Smooth muscle cell (in vitro differentiated cells): Measurements from ENCODE around the gene TCF4. TPM values are rescaled to one million over a fixed set of nuclear protein-coding genes. Genes with fewer than 3 reads are reported as not detected.

Experiments
- DNase-seq: peaks from one replicate; lab custom pipeline; 2025; ENCODE audit not compliant: unreplicated experiment; lab: John Stamatoyannopoulos, UW
- H2AFZ ChIP-seq: fragments of 200-600 bp; sonication (generic); 2 replicates; pipeline ENCODE4 v1.6.0; 2016; ENCODE audit warnings: antibody characterized with exemption, low read depth, mild to moderate bottlenecking
- H3F3A ChIP-seq: fragments of 200-600 bp; sonication (generic); 2 replicates; pipeline ENCODE4 v1.6.0; 2017; ENCODE audit warnings: antibody characterized with exemption, low read depth
- H3K27ac ChIP-seq: fragments of 200-600 bp; sonication (generic); 2 replicates; pipeline ENCODE4 v1.5.1; 2016; ENCODE audit warnings: low read depth, mild to moderate bottlenecking
- H3K27me3 ChIP-seq: fragments of 200-600 bp; sonication (generic); 2 replicates; pipeline ENCODE4 v1.6.1; 2016; ENCODE audit warnings: low read depth, mild to moderate bottlenecking
- H3K36me3 ChIP-seq: fragments of 200-600 bp; sonication (generic); 2 replicates; pipeline ENCODE4 v1.5.1; 2016; ENCODE audit warnings: low read depth
- H3K4me1 ChIP-seq: fragments of 200-600 bp; sonication (generic); 2 replicates; pipeline ENCODE4 v1.5.1; 2016; ENCODE audit warnings: low read depth
- H3K4me2 ChIP-seq: fragments of 200-600 bp; sonication (generic); 2 replicates; pipeline ENCODE4 v1.6.0; 2016; ENCODE audit warnings: mild to moderate bottlenecking
- H3K4me3 ChIP-seq: fragments of 200-600 bp; sonication (generic); 2 replicates; pipeline ENCODE4 v1.5.1; 2016; ENCODE audit warnings: mild to moderate bottlenecking
- H3K79me2 ChIP-seq: fragments of 200-600 bp; sonication (generic); 2 replicates; pipeline ENCODE4 v1.6.0; 2016; ENCODE audit warnings: low read depth, mild to moderate bottlenecking
- H3K9ac ChIP-seq: fragments of 200-600 bp; sonication (generic); 2 replicates; pipeline ENCODE4 v1.6.0; 2016; ENCODE audit warnings: low read depth
- H3K9me3 ChIP-seq: fragments of 200-600 bp; sonication (generic); replicated peaks from 2 replicates; pipeline ENCODE4 v1.5.1; 2016; ENCODE audit warnings: low read depth
- H4K20me1 ChIP-seq: fragments of 200-600 bp; sonication (generic); 2 replicates; pipeline ENCODE4 v1.6.0; 2016; ENCODE audit warnings: low read depth
- WGBS: methylation state at CpG from one replicate; pipeline ENCODE4 v1.1.7; 2016; ENCODE audit warnings: low lambda C conversion rate; 5-methylcytosine and 5-hydroxymethylcytosine counted together
- polyA plus RNA-seq: library from polyadenylated mRNA; unstranded; fragments of >200 nt; fragmentation: Nextera tagmentation; extraction: Ambion mirVana; gene quantifications from 2 replicates; pipeline ENCODE4 v1.2.1, GENCODE V29; 2016
- total RNA-seq: library from RNA; depleted of rRNA; stranded (reverse); fragments of >200 nt; gene quantifications from 2 replicates; pipeline ENCODE4 v1.2.3, GENCODE V29; 2014
- TF ChIP-seq, protein P1 (sequence below): fragments of 200-600 bp; sonication (generic); IDR thresholded peaks from 2 replicates; pipeline ENCODE4 v1.5.1; 2017; ENCODE audit warnings: borderline replicate concordance, mild to moderate bottlenecking, antibody characterized with exemption; ENCODE audit not compliant: insufficient read depth, poor library complexity, severe bottlenecking

The TCF4 gene
- total and polyA plus RNA-seq, 2 experiments from 2014 or later: 105 to 120 TPM

DNA sequence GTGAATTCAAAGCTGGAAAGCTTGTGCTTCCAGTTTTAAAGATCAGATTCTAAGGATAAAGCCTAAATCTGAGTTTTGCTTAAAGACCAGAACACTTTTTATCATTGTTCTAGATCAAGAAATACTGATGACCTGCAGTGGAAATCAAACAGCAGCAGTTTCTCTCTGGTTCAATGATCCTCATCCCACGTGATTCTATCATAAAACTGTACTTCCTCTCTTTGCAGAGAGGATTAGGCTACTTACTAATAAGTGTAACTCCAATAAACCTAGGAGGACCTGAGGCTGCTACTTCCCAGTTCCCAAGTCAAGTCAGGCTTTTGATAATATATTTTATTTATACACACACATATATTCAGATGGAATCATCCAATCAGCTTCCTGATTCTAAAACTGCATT, 81.9 kb downstream of the TCF4 start:
- H3K9me3 ChIP-seq: no peaks in the 10 kb centered on the region
- peaks cover 38% of the 10 kb centered on the region for H3K4me1 ChIP-seq
- H3K36me3 ChIP-seq: no peaks in the 10 kb centered on the region
- H4K20me1 ChIP-seq: no peaks in the 10 kb centered on the region
- H3K9ac ChIP-seq: no peak overlapping the region
- peaks cover 6% of the 10 kb centered on the region for H3F3A ChIP-seq
- peaks cover 77% of the 10 kb centered on the region for H3K79me2 ChIP-seq
- no peak overlapping the region for H2AFZ ChIP-seq
- DNase-seq: no peak
- H3K4me2 ChIP-seq: no peak overlapping the region
- H3K4me3 ChIP-seq: no peak overlapping the region
- H3K27me3 ChIP-seq: no peaks in the 10 kb centered on the region
- TF ChIP-seq, protein P1, sequence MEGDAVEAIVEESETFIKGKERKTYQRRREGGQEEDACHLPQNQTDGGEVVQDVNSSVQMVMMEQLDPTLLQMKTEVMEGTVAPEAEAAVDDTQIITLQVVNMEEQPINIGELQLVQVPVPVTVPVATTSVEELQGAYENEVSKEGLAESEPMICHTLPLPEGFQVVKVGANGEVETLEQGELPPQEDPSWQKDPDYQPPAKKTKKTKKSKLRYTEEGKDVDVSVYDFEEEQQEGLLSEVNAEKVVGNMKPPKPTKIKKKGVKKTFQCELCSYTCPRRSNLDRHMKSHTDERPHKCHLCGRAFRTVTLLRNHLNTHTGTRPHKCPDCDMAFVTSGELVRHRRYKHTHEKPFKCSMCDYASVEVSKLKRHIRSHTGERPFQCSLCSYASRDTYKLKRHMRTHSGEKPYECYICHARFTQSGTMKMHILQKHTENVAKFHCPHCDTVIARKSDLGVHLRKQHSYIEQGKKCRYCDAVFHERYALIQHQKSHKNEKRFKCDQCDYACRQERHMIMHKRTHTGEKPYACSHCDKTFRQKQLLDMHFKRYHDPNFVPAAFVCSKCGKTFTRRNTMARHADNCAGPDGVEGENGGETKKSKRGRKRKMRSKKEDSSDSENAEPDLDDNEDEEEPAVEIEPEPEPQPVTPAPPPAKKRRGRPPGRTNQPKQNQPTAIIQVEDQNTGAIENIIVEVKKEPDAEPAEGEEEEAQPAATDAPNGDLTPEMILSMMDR: no peak
- no peak overlapping the region for H3K27ac ChIP-seq
- 26% methylated on average over 1 of the region's 1 CpG for WGBS

DNA sequence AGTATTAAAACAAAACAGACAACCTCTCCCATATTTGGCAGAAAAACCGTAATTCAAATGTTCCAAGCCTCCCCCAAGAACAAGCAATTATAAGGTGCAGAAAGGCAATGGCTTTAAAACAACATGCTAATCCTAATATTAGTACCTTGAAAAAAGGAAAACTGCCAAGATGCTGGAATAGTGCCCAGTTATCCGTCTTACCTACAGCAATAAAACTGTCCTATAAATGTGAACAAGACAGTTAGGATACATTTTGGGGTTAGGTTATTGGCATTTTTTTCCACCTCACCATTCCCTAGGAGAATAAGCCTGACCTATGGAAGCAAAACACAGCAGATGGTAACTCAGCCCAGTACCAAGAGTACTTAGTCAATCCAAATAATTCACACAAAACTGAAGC, 83.2 kb downstream of the TCF4 start:
- TF ChIP-seq, protein P1: no peak
- H3K9ac ChIP-seq: no peak overlapping the region
- no peak for DNase-seq
- H3F3A ChIP-seq: peaks cover 10% of the 10 kb centered on the region
- no peak overlapping the region for H2AFZ ChIP-seq
- peaks cover 41% of the 10 kb centered on the region for H3K4me1 ChIP-seq
- 83% methylated on average over 2 of the region's 2 CpGs for whole genome bisulfite sequencing
- H3K36me3 ChIP-seq: no peaks in the 10 kb centered on the region
- H3K4me3 ChIP-seq: no peak overlapping the region
- no peaks in the 10 kb centered on the region for H3K27me3 ChIP-seq
- no peaks in the 10 kb centered on the region for H4K20me1 ChIP-seq
- peaks cover 76% of the 10 kb centered on the region for H3K79me2 ChIP-seq
- H3K9me3 ChIP-seq: no peaks in the 10 kb centered on the region
- no peak overlapping the region for H3K27ac ChIP-seq
- H3K4me2 ChIP-seq: no peak overlapping the region

DNA sequence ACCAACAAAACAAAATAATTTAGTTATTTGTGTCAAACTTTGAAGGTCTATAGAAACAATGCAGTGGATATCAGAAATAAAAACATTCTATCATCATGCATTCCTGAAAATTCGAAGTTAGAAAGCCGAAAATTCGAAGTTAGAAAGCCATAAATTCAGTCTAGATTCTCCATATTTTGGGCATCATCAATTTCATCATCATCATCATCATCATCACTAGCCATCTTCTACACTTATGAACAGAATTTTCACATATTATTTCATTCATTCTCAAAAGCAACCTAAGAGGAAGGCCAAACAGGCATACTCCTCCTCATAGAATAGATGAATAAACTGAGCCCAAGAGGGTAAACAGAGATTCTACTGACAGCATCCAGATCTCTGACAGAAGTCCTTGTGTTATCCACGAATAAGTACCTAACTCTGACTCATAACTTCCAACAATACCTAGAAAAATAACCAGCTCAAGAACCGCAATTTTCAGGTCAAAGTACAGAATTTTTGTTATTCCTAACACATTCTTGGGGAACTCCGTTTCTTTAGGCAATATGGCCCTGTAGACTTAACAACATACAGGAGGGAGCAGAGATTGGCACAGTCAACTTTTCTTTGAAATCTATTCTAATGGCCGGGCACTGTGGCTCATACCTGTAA, 84.7 kb downstream of the TCF4 start:
- Histone ChIP-seq H3K9me3 (no peaks in the 10 kb centered on the region), H2AFZ (no peak overlapping the region), H4K20me1 (no peaks in the 10 kb centered on the region), H3K79me2 (peaks cover 77% of the 10 kb centered on the region), H3K27ac (peak overlapping the region; percentile 97), H3F3A (peaks cover 12% of the 10 kb centered on the region), H3K4me1 (peaks cover 42% of the 10 kb centered on the region), H3K27me3 (no peaks in the 10 kb centered on the region), H3K4me2 (peak overlapping the region; percentile 81), H3K4me3 (no peak overlapping the region), H3K9ac (peak overlapping the region; percentile 82), H3K36me3 (no peaks in the 10 kb centered on the region)
- 75% methylated on average over 7 of the region's 7 CpGs for WGBS
- TF ChIP-seq, protein P1: no peak
- DNase-seq: no peak
